Astrocyte of the hippocampus (primary cell): ENCODE measurements around the gene GPR63.
A peak's percentile ranks its signal among the peaks of the same experiment; 100 is the strongest.
"Not testable (repeated sequence)": the region's sequence is repeated elsewhere in the genome, so short reads cannot be mapped to it uniquely, and the experiment has no call there.

ENCODE experiments used
- DNase-seq: peaks from one replicate; pipeline ENCODE4 v3.0.0; 2011; ENCODE audit warnings: low read depth, low spot score

Gene GPR63

GRCh38 chr6:96837081-96837971 is at the start of gene GPR63:
Gene GPR63 (minus strand): TSS chr6:96837477. CDS start chr6:96799731, 37,746 bp downstream.
- DNase-seq, result peak; percentile 85

GRCh38 chr6:96886519-96886918 is 49.2 kb upstream of the GPR63 start:
- DNase-seq, result no peak

DNA sequence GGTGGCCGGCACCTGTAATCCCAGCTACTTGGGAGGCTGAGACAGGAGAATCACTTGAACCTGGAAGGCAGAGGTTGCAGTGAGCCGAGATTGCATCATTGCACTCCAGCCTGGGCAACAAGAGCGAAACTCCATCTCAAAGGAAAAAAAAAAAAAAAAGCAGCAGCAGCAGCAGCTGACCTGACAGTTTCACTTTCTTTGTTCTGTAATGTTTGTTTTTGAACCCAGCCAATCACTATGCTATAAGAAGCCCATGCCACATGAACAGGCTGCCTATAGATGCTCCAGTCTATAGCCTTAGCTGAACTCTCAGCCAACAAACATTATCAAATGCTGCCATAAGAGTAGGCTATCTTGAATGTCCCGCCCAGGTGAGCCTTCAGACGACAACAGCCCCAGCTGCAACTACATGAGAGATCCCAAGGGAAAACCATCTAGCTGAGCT is 47.9 kb upstream of the GPR63 start:
- DNase-seq, result not testable (repeated sequence)

DNA sequence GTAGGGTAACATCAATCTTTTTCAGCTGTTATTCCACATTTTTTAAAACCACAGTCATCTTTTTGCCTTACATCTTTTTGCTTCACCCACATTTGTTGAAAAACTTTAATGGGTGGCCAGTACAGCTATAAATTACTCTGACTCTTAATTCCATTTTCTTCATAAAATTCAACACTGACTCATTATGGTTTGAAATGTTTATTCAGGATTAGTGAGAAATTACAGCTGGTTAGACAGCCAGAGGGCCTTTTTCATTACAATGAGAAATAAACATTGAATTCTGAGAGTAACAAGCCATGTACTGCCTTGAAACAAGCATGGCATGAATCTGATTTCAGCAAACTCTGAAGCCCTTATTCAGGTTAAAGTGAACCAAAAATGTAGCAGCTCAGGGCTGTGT is 40.9 kb upstream of the GPR63 start:
- DNase-seq, result peak; percentile 2

DNA sequence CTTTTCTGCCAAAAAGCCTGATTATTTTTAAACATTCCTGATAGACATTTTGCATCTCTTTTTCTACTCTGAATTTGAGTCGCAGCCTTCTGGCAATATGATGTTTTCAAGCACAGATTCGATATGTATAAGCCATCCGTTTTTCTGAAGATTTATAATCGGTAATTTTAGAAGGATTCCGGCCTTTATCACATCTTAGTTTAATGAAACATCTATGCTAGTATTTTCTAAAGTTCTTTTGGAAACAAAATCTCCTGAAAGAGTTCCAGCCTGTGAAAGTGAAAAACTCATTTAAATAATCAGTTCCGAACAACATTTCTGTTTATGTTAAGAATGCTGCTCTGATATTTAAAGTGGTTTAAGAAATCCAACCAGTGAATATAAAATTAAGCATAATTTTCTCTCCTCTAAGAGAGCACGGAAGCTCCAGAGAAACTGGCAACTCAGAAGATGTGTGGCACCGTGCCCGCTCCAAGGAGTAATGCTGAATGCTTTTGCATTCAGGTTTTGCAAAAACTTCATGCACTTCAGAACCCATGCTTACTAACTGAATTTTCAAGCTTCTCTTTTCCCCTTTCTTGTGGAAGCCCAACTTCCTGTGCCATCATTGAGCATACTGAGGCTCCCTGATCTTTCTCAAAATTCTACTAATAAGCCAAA is 39.7 kb upstream of the GPR63 start:
- DNase-seq, result no peak

DNA sequence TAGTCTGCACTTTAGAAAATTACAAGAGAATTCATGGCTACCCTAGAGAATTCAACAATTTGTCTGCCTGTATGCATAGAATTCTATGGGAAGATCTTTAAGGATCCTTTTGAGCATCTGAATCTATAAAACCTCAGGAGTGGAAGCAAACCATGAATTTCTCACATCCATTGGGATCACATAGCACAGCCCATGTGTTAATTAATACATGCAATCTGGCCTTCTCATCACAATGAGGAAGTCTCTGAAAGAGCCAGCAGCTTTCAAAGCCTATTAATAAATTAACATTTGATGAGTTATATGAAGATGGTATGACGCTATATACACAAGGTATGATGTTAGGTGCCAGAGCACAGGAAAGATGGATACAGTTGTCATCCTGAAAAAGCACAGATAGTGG is 35.7 kb upstream of the GPR63 start:
- no peak for DNase-seq

DNA sequence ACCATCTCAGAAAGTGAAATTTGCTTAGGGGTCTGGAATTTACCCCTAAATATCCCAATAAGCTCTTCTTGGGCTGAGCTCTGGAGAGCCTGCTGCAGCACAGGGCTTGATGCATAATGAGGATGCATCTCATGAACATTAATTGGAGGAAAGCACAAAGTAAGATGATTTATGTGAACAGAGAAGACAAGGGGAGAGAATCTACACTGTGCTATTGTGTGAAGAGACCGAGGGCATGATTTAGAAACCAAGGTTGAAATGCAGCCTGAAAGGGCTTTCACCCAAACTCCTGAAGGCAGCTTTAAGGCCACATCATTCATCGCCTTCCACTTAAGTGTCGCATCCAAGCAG is 27.8 kb upstream of the GPR63 start:
- DNase-seq, result no peak

GRCh38 chr6:96864216-96865054 is 27.2 kb upstream of the GPR63 start:
- DNase-seq, result no peak

- DNase-seq, result no peak
These were observed 25.3 kb upstream of the GPR63 start for GRCh38 chr6:96862560-96862959.

GRCh38 chr6:96861588-96861987 is 24.3 kb upstream of the GPR63 start:
- no peak for DNase-seq

DNA sequence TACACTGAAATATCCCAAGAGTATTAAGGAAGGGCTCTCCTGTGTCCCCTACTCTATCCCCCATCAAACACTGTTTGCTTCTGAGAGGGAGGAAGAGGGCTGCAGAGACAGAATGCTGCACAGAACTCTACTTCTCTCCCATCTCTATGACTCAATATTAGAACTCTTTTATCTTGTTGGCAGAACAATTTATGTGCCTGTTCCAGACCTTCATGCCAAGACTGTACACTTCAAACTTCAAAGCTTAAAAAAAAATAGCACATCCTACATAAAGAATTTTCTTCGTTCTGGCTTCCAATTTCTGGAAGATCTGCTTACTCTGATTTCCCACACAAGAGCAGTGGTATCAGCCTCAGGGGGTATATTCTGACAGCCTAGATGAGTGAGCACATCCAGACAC is 19.6 kb upstream of the GPR63 start:
- DNase-seq, result no peak

DNA sequence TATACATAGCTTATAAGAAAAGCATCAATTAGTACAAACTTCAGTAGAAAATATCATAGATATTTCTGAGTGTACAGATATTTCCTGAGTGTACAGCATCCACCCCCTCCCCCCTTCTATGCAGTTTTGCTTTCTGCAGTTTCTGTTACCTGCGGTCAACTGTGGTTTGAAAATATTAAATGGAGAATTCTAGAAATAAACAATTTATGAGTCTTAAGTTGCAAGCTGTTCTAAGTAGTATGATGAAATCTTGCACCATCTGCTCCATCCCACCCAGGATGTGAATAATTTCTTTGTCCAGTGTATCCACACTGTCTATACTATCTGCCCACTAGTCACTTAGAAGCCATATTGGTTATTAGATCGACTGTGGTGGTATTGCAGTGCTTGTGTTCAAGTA is 15.8 kb upstream of the GPR63 start:
- DNase-seq, result no peak

GRCh38 chr6:96852605-96853004 is 15.3 kb upstream of the GPR63 start:
- DNase-seq, result no peak

DNA sequence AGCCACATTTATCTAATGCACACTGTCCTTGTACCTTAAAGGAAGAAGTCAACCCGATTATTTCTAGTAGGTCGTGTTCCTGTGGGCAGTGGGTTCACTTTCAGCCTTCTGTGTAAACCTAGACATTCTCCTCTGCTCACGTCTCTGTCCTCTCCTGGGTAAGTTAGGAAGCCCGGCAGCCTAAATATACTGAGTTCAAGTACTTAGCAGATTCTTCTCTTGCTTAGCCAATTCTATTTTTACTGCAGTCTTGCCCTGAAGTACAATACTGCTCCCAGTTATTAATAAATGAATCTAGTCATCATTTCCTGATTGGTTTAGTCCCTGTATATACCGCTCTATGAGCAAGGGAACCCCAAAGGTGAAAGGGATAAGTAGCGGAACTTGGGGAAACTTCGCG is 14.6 kb upstream of the GPR63 start:
- no peak for DNase-seq

DNA sequence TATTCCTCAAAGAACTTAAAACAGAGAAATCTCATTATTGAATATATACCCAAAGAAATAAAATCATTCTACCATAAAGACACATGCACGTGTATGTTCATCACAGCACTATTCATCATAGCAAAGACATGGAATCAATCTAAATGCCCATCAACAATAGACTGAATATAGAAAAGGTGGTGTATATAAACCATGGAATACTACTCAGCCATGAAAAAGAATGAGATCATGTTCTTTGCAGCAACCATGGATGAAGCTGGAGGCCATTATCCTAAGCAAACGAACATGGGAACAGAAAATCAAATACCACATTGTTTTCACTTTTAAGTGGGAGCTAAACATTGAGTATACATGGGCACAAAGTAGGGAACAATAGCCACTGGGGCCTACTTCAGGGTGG is 12.3 kb upstream of the GPR63 start:
- no peak for DNase-seq

DNA sequence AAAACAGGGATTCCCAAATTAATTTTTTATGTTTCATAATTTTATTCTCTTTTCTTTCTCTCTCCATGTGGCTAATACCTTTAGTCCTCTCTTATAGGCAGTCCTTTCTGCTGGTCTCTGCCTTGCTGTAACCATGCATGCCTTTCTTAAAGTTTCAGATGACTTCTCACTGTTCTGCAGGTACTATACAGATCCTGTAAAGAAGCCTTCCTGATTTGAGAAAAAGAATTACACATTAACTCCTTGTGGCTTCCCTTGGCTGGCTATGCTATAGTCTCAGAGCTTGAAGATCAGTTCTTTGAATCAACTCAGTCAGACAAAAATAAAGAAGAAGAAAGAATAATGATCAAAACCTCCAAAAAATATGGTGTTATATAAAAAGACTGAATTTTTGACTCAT is 7.3 kb upstream of the GPR63 start:
- DNase-seq, result no peak

DNA sequence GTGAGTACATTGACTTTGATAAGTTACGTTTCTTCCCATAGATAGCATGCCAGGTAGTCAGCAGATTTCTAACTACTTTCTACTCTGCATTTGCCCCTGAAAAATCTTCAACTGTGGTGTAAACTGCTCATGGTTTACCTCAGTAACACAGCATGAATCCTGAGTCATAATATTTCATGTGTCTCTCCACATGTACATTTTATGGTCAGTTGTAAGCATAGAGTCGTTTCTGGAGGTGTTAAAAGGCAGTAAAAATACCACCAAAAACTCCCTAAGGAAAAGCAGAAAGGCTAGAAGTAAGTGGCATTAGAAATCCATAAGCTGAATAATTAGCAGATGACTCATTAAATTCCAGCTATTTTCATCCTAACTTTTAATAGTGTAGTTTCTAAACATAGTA is 4.1 kb upstream of the GPR63 start:
- DNase-seq, result no peak

DNA sequence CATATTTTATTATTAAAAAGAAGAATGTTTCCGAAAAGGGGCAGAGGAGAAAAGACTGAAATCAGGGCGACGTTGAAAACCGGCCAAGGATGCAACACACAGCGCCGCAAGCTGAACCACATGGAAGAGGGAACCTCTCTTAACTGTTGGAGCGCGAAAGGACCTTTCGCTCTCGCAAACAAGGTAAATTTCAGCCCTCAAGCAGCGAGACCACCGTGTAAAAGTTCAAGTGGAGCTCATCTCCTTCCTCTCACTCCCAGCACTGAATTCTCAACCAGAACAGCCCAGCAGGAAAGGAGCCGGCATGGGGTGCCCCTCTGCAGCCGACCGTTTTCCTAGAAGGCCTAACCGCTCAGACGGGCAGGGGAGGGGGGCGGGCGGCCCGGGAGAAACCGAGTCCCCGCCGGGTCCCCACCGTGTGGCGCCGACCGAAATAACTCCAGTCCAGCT is 621 bp downstream of the GPR63 start:
- DNase-seq, result no peak

DNA sequence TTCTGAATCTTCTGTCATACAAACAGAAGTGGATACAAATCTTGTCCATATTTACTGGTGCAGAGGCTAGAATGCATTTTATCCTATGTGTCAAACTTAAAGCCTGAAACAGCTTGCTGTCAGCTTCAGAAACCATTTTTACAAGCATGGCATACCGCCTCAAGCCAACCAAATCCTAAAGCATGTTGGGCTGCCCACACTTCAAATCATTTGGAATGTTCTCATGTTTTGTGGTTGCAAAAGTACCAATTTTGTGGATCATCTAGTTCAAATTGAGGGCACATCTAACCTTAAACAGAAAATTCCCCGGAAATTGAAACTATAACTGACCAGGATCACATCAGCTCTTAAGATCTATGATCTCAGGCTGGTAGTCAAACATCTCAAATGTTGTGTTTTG is 3.2 kb downstream of the GPR63 start:
- peak; percentile 27 for DNase-seq

DNA sequence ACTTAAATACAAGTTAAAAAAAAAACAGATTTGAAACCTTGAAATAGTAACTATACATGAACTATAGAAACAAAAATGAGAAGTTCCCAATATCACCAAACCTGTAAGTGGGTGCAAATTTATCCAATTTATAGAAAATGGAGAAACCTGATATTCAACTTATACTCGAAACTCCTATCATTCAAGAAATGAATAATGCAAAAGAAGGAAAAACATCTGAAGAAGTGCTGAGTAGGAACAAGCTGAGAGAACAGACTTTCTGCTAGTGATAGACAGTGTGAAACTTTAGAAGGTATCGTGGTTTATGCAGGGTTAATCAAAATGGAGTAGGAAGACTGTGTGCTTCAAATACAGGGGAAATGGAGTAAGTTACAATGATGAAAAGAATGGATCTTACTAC is 4.5 kb downstream of the GPR63 start:
- no peak for DNase-seq

- no peak for DNase-seq
These were observed 10.4 kb downstream of the GPR63 start for GRCh38 chr6:96826865-96827264.

GRCh38 chr6:96823743-96824142 is 13.5 kb downstream of the GPR63 start:
- DNase-seq, result no peak
